ENCODE measurements around the gene PAIP2. TPM values are rescaled to one million over a fixed set of nuclear protein-coding genes. Genes with fewer than 3 reads are reported as not detected.
"Not testable (repeated sequence)": the region's sequence is repeated elsewhere in the genome, so short reads cannot be mapped to it uniquely, and the experiment has no call there.

Gene PAIP2
- total and polyA plus RNA-seq, 5 experiments from 2014 or later = 129 to 455 (median 359) TPM

GRCh38 chr5:139301808-139302499 is 39.7 kb upstream of the PAIP2 start:
- ATAC-seq (no peak), DNase-seq (no peak)
- Mint-ChIP-seq H3K36me3 (peaks cover 0 to 11% (median 0%) of the 10 kb centered on the region in 3 donors), H3K27me3 (no peaks in the 10 kb centered on the region), H3K4me1 (peaks cover 49 to 98% (median 93%) of the 10 kb centered on the region in 4 donors), H3K4me3 (peak overlapping the region; percentile 23 to 76 (median 66)), H3K27ac (peak overlapping the region in 8 of 10 donors; percentile 2 to 73 (median 47)), H3K9me3 (no peaks in the 10 kb centered on the region)
- POLR2A ChIA-PET = interaction anchor here (1.3 to 4.6 kb wide), 2 partner anchors 7 to 29 kb away, joined by 6 to 31 read pairs; partner anchors contain the start of gene MATR3

- no peak for ATAC-seq
- Mint-ChIP-seq H3K36me3 (peaks cover 0 to 23% (median 0%) of the 10 kb centered on the region in 3 donors), H3K4me3 (peak overlapping the region; percentile 16 to 76 (median 62)), H3K27ac (peak overlapping the region; percentile 19 to 82 (median 40)), H3K27me3 (no peaks in the 10 kb centered on the region), H3K4me1 (peaks cover 43 to 97% (median 90%) of the 10 kb centered on the region in 4 donors), H3K9me3 (no peaks in the 10 kb centered on the region)
- POLR2A ChIA-PET = interaction anchor here (0.6 to 4.6 kb wide), 6 partner anchors 10 to 975 kb away, joined by 3 to 31 read pairs (median 4); partner anchors contain the start of gene MATR3
- DNase-seq = no peak
These were observed 37.0 kb upstream of the PAIP2 start for GRCh38 chr5:139304391-139305324.

- Mint-ChIP-seq H3K4me3 (peak overlapping the region; percentile 2 to 66 (median 56)), H3K27ac (peak overlapping the region in 6 of 10 donors; percentile 9 to 82 (median 70)), H3K4me1 (peaks cover 39 to 97% (median 92%) of the 10 kb centered on the region in 4 donors), H3K36me3 (peaks cover 0 to 36% (median 0%) of the 10 kb centered on the region in 3 donors), H3K9me3 (no peaks in the 10 kb centered on the region), H3K27me3 (no peaks in the 10 kb centered on the region)
- DNase-seq = no peak
- POLR2A ChIA-PET = interaction anchor here (4.6 kb wide), 1 partner anchor 12 kb away, joined by 31 read pairs; the partner anchor contains the start of gene MATR3
- ATAC-seq = peak; percentile 24 to 58
These were observed 35.5 kb upstream of the PAIP2 start for GRCh38 chr5:139306197-139306596.

GRCh38 chr5:139306628-139307379 is 34.9 kb upstream of the PAIP2 start:
- peaks cover 0 to 34% (median 0%) of the 10 kb centered on the region in 3 donors for H3K36me3 Mint-ChIP-seq
- POLR2A ChIA-PET = interaction anchor here (0.8 to 4.6 kb wide), 2 partner anchors 12 to 13 kb away, joined by 3 to 31 read pairs; partner anchors contain the start of gene MATR3
- peak overlapping the region in 6 of 10 donors; percentile 6 to 75 (median 58) for H3K27ac Mint-ChIP-seq
- peak overlapping the region in 9 of 10 donors; percentile 51 to 74 (median 62) for H3K4me3 Mint-ChIP-seq
- H3K4me1 Mint-ChIP-seq = peaks cover 37 to 94% (median 91%) of the 10 kb centered on the region in 4 donors
- DNase-seq = no peak
- no peak for ATAC-seq
- H3K27me3 Mint-ChIP-seq = no peaks in the 10 kb centered on the region
- no peaks in the 10 kb centered on the region for H3K9me3 Mint-ChIP-seq

GRCh38 chr5:139308797-139309196 is 32.9 kb upstream of the PAIP2 start:
- no peaks in the 10 kb centered on the region for H3K9me3 Mint-ChIP-seq
- H3K27ac Mint-ChIP-seq = peak overlapping the region in 7 of 10 donors; percentile 24 to 78 (median 32)
- ATAC-seq (no peak), DNase-seq (no peak)
- peaks cover 35 to 92% (median 79%) of the 10 kb centered on the region in 4 donors for H3K4me1 Mint-ChIP-seq
- POLR2A ChIA-PET = interaction anchor here (0.6 kb wide), 2 partner anchors 19 to 704 kb away, joined by 3 to 4 read pairs; no protein-coding TSS in a partner anchor
- H3K4me3 Mint-ChIP-seq = peak overlapping the region; percentile 40 to 77 (median 65)
- H3K36me3 Mint-ChIP-seq = peaks cover 0 to 30% (median 0%) of the 10 kb centered on the region in 3 donors
- no peaks in the 10 kb centered on the region for H3K27me3 Mint-ChIP-seq

GRCh38 chr5:139310715-139311186 is 30.9 kb upstream of the PAIP2 start:
- ATAC-seq, H3K9me3 Mint-ChIP-seq, DNase-seq, H3K27me3 Mint-ChIP-seq: not testable (repeated sequence)
- H3K4me1 Mint-ChIP-seq = peaks cover 34 to 90% (median 74%) of the 10 kb centered on the region in 4 donors
- peak overlapping the region in 9 of 10 donors; percentile 12 to 75 (median 37) for H3K27ac Mint-ChIP-seq
- peak overlapping the region; percentile 29 to 71 (median 50) for H3K4me3 Mint-ChIP-seq
- POLR2A ChIA-PET = interaction anchor here (0.7 to 1.8 kb wide), 4 partner anchors 14 to 146 kb away, joined by 5 to 10 read pairs (median 7); partner anchors contain the start of gene MATR3
- H3K36me3 Mint-ChIP-seq = peaks cover 0 to 45% (median 5%) of the 10 kb centered on the region in 3 donors

GRCh38 chr5:139312075-139312474 is 29.6 kb upstream of the PAIP2 start:
- no peak for DNase-seq
- POLR2A ChIA-PET = interaction anchor here (1.0 to 1.7 kb wide), 4 partner anchors 15 to 39 kb away, joined by 3 to 6 read pairs (median 4); partner anchors contain the start of gene PAIP2
- peak overlapping the region in 2 of 10 donors; percentile 14 to 31 for H3K27ac Mint-ChIP-seq

GRCh38 chr5:139314276-139314675 is 27.4 kb upstream of the PAIP2 start:
- peak overlapping the region in 2 of 10 donors; percentile 9 to 43 for H3K4me3 Mint-ChIP-seq
- ATAC-seq = no peak
- H3K36me3 Mint-ChIP-seq = peaks cover 5 to 65% (median 5%) of the 10 kb centered on the region in 3 donors
- POLR2A ChIA-PET = no interaction called here
- no peak for DNase-seq
- peaks cover 10 to 59% (median 43%) of the 10 kb centered on the region in 4 donors for H3K4me1 Mint-ChIP-seq
- no peaks in the 10 kb centered on the region for H3K27me3 Mint-ChIP-seq
- no peaks in the 10 kb centered on the region for H3K9me3 Mint-ChIP-seq
- H3K27ac Mint-ChIP-seq = peak overlapping the region in 1 of 10 donors; percentile 29

More at GRCh38 chr5:139312075-139312474, 29.6 kb upstream of the PAIP2 start:
- Mint-ChIP-seq H3K9me3 (no peaks in the 10 kb centered on the region), H3K36me3 (peaks cover 0 to 58% (median 5%) of the 10 kb centered on the region in 3 donors), H3K4me3 (peak overlapping the region in 5 of 10 donors; percentile 19 to 45 (median 22)), H3K4me1 (peaks cover 25 to 81% (median 63%) of the 10 kb centered on the region in 4 donors), H3K27me3 (no peaks in the 10 kb centered on the region)
- ATAC-seq = no peak

- POLR2A ChIA-PET = no interaction called here
- ATAC-seq (no peak), DNase-seq (no peak)
- no peaks in the 10 kb centered on the region for H3K9me3 Mint-ChIP-seq
- peaks cover 5 to 68% (median 5%) of the 10 kb centered on the region in 3 donors for H3K36me3 Mint-ChIP-seq
- peak overlapping the region in 3 of 10 donors; percentile 41 to 51 (median 49) for H3K27ac Mint-ChIP-seq
- H3K4me3 Mint-ChIP-seq = peak overlapping the region in 4 of 10 donors; percentile 2 to 40 (median 14)
- H3K4me1 Mint-ChIP-seq = peaks cover 10 to 50% (median 35%) of the 10 kb centered on the region in 4 donors
- no peaks in the 10 kb centered on the region for H3K27me3 Mint-ChIP-seq
These were observed 26.5 kb upstream of the PAIP2 start for GRCh38 chr5:139315056-139315615.

- POLR2A ChIA-PET = interaction anchor here (1.1 to 3.2 kb wide), 2 partner anchors 42 to 268 kb away, joined by 3 to 15 read pairs; partner anchors contain the start of gene MATR3
- peak; percentile 26 to 36 for ATAC-seq
- Mint-ChIP-seq H3K27me3 (no peaks in the 10 kb centered on the region), H3K4me3 (peak overlapping the region in 2 of 10 donors; percentile 26 to 33), H3K9me3 (no peaks in the 10 kb centered on the region), H3K36me3 (peaks cover 0 to 26% (median 3%) of the 10 kb centered on the region in 3 donors), H3K27ac (peak overlapping the region in 9 of 10 donors; percentile 35 to 88 (median 65)), H3K4me1 (peaks cover 5 to 18% (median 13%) of the 10 kb centered on the region in 4 donors)
- DNase-seq = peak in 1 of 10 donors; percentile 18
These were observed 5.8 kb upstream of the PAIP2 start for GRCh38 chr5:139335811-139336210.
